ENCODE data around the gene KRTAP29-1. TPM values are rescaled to one million over a fixed set of nuclear protein-coding genes. Genes with fewer than 3 reads are reported as not detected.

The KRTAP29-1 gene
- polyA plus RNA-seq, 1 experiment, result not detected

- 0 out of 2 replicates have a peak, but pooled peaks have one; percentile 12 for TF ChIP-seq CTCF (IDR thresholded peaks at IDR 0.05; ENCODE audit: low read depth, low read length)
- peaks cover 3% of the 10 kb centered on the region for H3K9me3 ChIP-seq (ENCODE audit: control insufficient read depth, insufficient read depth, low read length)
- CTCF ChIA-PET, result interaction anchor here (3.7 kb wide), 1 partner anchor 416 kb away, joined by 42 read pairs; no protein-coding TSS in a partner anchor
- no peak overlapping the region for H3K4me3 ChIP-seq (ENCODE audit: low read depth, low read length)
- no peaks in the 10 kb centered on the region for H3K27me3 ChIP-seq (ENCODE audit: control insufficient read depth, insufficient read depth, low read length)
- POLR2A ChIA-PET, result no interaction called here
- H3K27ac ChIP-seq (ENCODE audit: low read depth, low read length), result no peak overlapping the region
- DNase-seq (ENCODE audit: low read depth, low spot score), result no peak
These were observed 21.8 kb upstream of the KRTAP29-1 start for GRCh38 chr17:41324180-41325075.

- CTCF ChIA-PET, result interaction anchor here (0.5 to 3.7 kb wide), 45 partner anchors 8 to 778 kb away, joined by 3 to 42 read pairs (median 4); partner anchors contain the start of genes KRT19, KRT34 and KRTAP29-1
- no peak for DNase-seq (ENCODE audit: low read depth, low spot score)
These were observed 20.5 kb upstream of the KRTAP29-1 start for GRCh38 chr17:41322903-41323895.

GRCh38 chr17:41322094-41322902 lies 19.6 kb upstream of the KRTAP29-1 start:
- Histone ChIP-seq H3K27me3 (ENCODE audit: control insufficient read depth, insufficient read depth, low read length) (no peaks in the 10 kb centered on the region), H3K4me3 (ENCODE audit: low read depth, low read length) (no peak overlapping the region), H3K9me3 (ENCODE audit: control insufficient read depth, insufficient read depth, low read length) (peaks cover 3% of the 10 kb centered on the region), H3K27ac (ENCODE audit: low read depth, low read length) (no peak overlapping the region)
- POLR2A ChIA-PET, result no interaction called here
- TF ChIP-seq CTCF (IDR thresholded peaks at IDR 0.05; ENCODE audit: low read depth, low read length), result peak; percentile 96
- peak; percentile 42 for DNase-seq (ENCODE audit: low read depth, low spot score)
- CTCF ChIA-PET, result interaction anchor here (0.5 to 3.7 kb wide), 53 partner anchors 9 to 777 kb away, joined by 3 to 42 read pairs (median 4); partner anchors contain the start of genes KRT19, KRT34, KRTAP29-1 and KRTAP9-1

More at GRCh38 chr17:41322903-41323895, 20.5 kb upstream of the KRTAP29-1 start:
- Histone ChIP-seq H3K27ac (ENCODE audit: low read depth, low read length) (no peak overlapping the region), H3K27me3 (ENCODE audit: control insufficient read depth, insufficient read depth, low read length) (no peaks in the 10 kb centered on the region), H3K4me3 (ENCODE audit: low read depth, low read length) (no peak overlapping the region), H3K9me3 (ENCODE audit: control insufficient read depth, insufficient read depth, low read length) (peaks cover 3% of the 10 kb centered on the region)
- POLR2A ChIA-PET, result no interaction called here
- no peak for TF ChIP-seq CTCF (IDR thresholded peaks at IDR 0.05; ENCODE audit: low read depth, low read length)

- POLR2A ChIA-PET, result no interaction called here
- no peak overlapping the region for H3K4me3 ChIP-seq (ENCODE audit: low read depth, low read length)
- no peak for TF ChIP-seq CTCF (IDR thresholded peaks at IDR 0.05; ENCODE audit: low read depth, low read length)
- H3K27ac ChIP-seq (ENCODE audit: low read depth, low read length), result no peak overlapping the region
- no peaks in the 10 kb centered on the region for H3K27me3 ChIP-seq (ENCODE audit: control insufficient read depth, insufficient read depth, low read length)
- peaks cover 6% of the 10 kb centered on the region for H3K9me3 ChIP-seq (ENCODE audit: control insufficient read depth, insufficient read depth, low read length)
- DNase-seq (ENCODE audit: low read depth, low spot score), result no peak
- CTCF ChIA-PET, result interaction anchor here (1.0 kb wide), 1 partner anchor 10 kb away, joined by 3 read pairs; no protein-coding TSS in a partner anchor
These were observed 15.6 kb upstream of the KRTAP29-1 start for GRCh38 chr17:41318231-41318630.
